Ovary (tissue), 9 donors: ENCODE measurements around the gene UPK3A. TPM values are rescaled to one million over a fixed set of nuclear protein-coding genes. Genes with fewer than 3 reads are reported as not detected.

Experiments used
- DNase-seq, 5 donors: peaks; one replicate each; pipeline ENCODE4 v3.0.0-alpha.2; 2019 to 2020
- H3K27ac ChIP-seq, 2 donors: fragments of 200-600 bp; one replicate each; pipeline versions ENCODE4 v1.5.1 to v1.8.0; 2019 to 2022
- H3K27me3 ChIP-seq: fragments of 200-600 bp; one replicate; pipeline ENCODE4 v1.8.0; 2022
- H3K36me3 ChIP-seq: fragments of 200-600 bp; sonication (generic); one replicate; pipeline ENCODE4 v1.5.1; 2019
- H3K4me1 ChIP-seq: one replicate; pipeline ENCODE4 v1.8.1; 2013; ENCODE audit warnings: mild to moderate bottlenecking, moderate library complexity; ENCODE audit not compliant: insufficient read depth
- H3K4me3 ChIP-seq: fragments of 200-600 bp; sonication (generic); one replicate; pipeline ENCODE4 v1.5.1; 2017
- H3K9me3 ChIP-seq, 2 donors: fragments of 200-600 bp in 1 of 2; sonication (generic) in 1 of 2; one replicate each; pipeline versions ENCODE4 v1.5.1 to v1.8.1; 2013 to 2019; ENCODE audit warnings: mild to moderate bottlenecking in 1 of 2, moderate library complexity in 1 of 2
- CTCF ChIP-seq, 3 donors: fragments of 450-650 bp in 2 of 3; fragments of 200-600 bp in 1 of 3; IDR thresholded peaks; one replicate each; pipeline versions ENCODE4 v1.5.1 to v1.8.0; 2016 to 2022; ENCODE audit warnings: antibody characterized with exemption in 3 of 3, mild to moderate bottlenecking in 1 of 3
- EP300 ChIP-seq: sonication (generic); formaldehyde crosslinking; IDR thresholded peaks from one replicate; pipeline ENCODE4 v1.6.1; 2017; ENCODE audit warnings: antibody characterized with exemption
- POLR2A ChIP-seq: fragments of 450-650 bp; IDR thresholded peaks from one replicate; pipeline ENCODE4 v1.6.1; 2017; ENCODE audit warnings: antibody characterized with exemption, mild to moderate bottlenecking, moderate library complexity
- WGBS, 3 donors: extraction: QIAGEN DNeasy Blood & Tissue Kit in 1 of 3; methylation state at CpG; one replicate each; pipeline versions ENCODE4 v1.1.5 to v1.1.7; 2013 to 2017; 5-methylcytosine and 5-hydroxymethylcytosine counted together
- intact Hi-C, 4 donors: fragments of 100-400 bp; cut with DNase I; formaldehyde crosslinking; loops; one replicate each; pipeline versions ENCODE4 v1.11.0 to v1.15.1; 2022 to 2023
- polyA plus RNA-seq, 2 donors: library from polyadenylated mRNA; stranded (reverse); fragments of 200-250 nt in 1 of 2; fragments of 350-450 nt in 1 of 2; fragmentation: Illumina TruSeq in 1 of 2; extraction: RNeasy Lipid Tissue Mini Kit (QIAGEN cat#74804) in 1 of 2; gene quantifications; one replicate each; pipeline ENCODE4 v1.2.3, GENCODE V29; 2013 to 2014
- total RNA-seq, 7 donors: library from RNA; depleted of rRNA in 2 of 7; stranded (reverse); fragments of >200 nt in 2 of 7; fragmentation: NEBNext Ultra II Directional in 3 of 7; extraction: Animal tissue kit (Norgen Biotek cat#: 25700) in 3 of 7; gene quantifications; one replicate each; pipeline versions ENCODE4 v1.1.0 to v1.2.4, GENCODE V29; 2016 to 2023
- donor health status: DM: no; HTN: no; CAD: no; lungs with moderate emphysema.
- donor health status: DM: no; HTN: no; CAD: no.
- donor health status: Bipolar disorder and iron deficiency.
- donor health status: DM: yes; HTN: yes; CAD: no.
- donor health status: DM: no; HTN: no; CAD: no.
- donor health status: DM: yes; HTN: yes; CAD: no.

UPK3A gene
- total and polyA plus RNA-seq, 9 donors: 0.22 TPM; not detected in 8

- intact Hi-C loops: no loop called here
- DNase-seq: no peak
- Histone ChIP-seq H3K4me1 (peaks cover 5% of the 10 kb centered on the region), H3K27me3 (no peaks in the 10 kb centered on the region), H3K27ac (no peak overlapping the region), H3K36me3 (no peaks in the 10 kb centered on the region), H3K9me3 (no peaks in the 10 kb centered on the region), H3K4me3 (no peak overlapping the region)
- 88 to 93% (median 88%) methylated on average over 9 of the region's 9 CpGs for WGBS, 3 donors
- TF ChIP-seq POLR2A (no peak), EP300 (no peak)
Observed at GRCh38 chr22:45278125-45278524, 6.6 kb upstream of the UPK3A start.

GRCh38 chr22:45280587-45280980 is 4.2 kb upstream of the UPK3A start:
- no peak for DNase-seq
- intact Hi-C loops: no loop called here
- H3K9me3 ChIP-seq: no peaks in the 10 kb centered on the region
- 96 to 97% (median 96%) methylated on average over 3 of the region's 3 CpGs for WGBS, 3 donors
- H3K4me1 ChIP-seq: peaks cover 10% of the 10 kb centered on the region
- no peaks in the 10 kb centered on the region for H3K27me3 ChIP-seq
- no peak overlapping the region for H3K4me3 ChIP-seq
- no peak for TF ChIP-seq CTCF (IDR thresholded peaks at IDR 0.05)
- TF ChIP-seq EP300: no peak
- TF ChIP-seq POLR2A: no peak
- H3K36me3 ChIP-seq: no peaks in the 10 kb centered on the region
- H3K27ac ChIP-seq: peak overlapping the region in 1 of 2 donors; percentile 57

GRCh38 chr22:45281010-45281409 is 3.7 kb upstream of the UPK3A start:
- Histone ChIP-seq H3K27me3 (no peaks in the 10 kb centered on the region), H3K27ac (no peak overlapping the region), H3K9me3 (no peaks in the 10 kb centered on the region), H3K4me1 (peaks cover 10% of the 10 kb centered on the region), H3K4me3 (no peak overlapping the region), H3K36me3 (no peaks in the 10 kb centered on the region)
- intact Hi-C loops: no loop called here
- TF ChIP-seq POLR2A: no peak
- TF ChIP-seq EP300: no peak
- no peak for TF ChIP-seq CTCF (IDR thresholded peaks at IDR 0.05)
- WGBS, 3 donors: 88 to 90% (median 89%) methylated on average over 3 of the region's 3 CpGs
- DNase-seq: no peak

- Histone ChIP-seq H3K9me3 (no peaks in the 10 kb centered on the region), H3K4me3 (no peak overlapping the region), H3K27me3 (no peaks in the 10 kb centered on the region), H3K4me1 (peaks cover 7% of the 10 kb centered on the region), H3K36me3 (no peaks in the 10 kb centered on the region), H3K27ac (no peak overlapping the region)
- peak in 1 of 5 donors; percentile 46 for DNase-seq
- whole genome bisulfite sequencing, 3 donors: 46 to 51% (median 48%) methylated on average over 16 of the region's 16 CpGs
- intact Hi-C loops: no loop called here
- TF ChIP-seq POLR2A (no peak), EP300 (no peak), CTCF (IDR thresholded peaks at IDR 0.05) (no peak)
Observed at GRCh38 chr22:45285263-45286058, 712 bp downstream of the UPK3A start.

- WGBS, 3 donors: 71 to 81% (median 79%) methylated on average over 12 of the region's 12 CpGs
- intact Hi-C loops: no loop called here
- TF ChIP-seq CTCF (IDR thresholded peaks at IDR 0.05) (no peak), EP300 (no peak), POLR2A (no peak)
Observed at GRCh38 chr22:45286854-45287551, 2.3 kb downstream of the UPK3A start.

More at GRCh38 chr22:45286854-45287551, 2.3 kb downstream of the UPK3A start:
- no peaks in the 10 kb centered on the region for H3K27me3 ChIP-seq
- DNase-seq: no peak
- H3K4me3 ChIP-seq: no peak overlapping the region
- H3K27ac ChIP-seq: no peak overlapping the region
- no peaks in the 10 kb centered on the region for H3K36me3 ChIP-seq
- peaks cover 5% of the 10 kb centered on the region for H3K4me1 ChIP-seq
- H3K9me3 ChIP-seq: no peaks in the 10 kb centered on the region
